ENCODE data around the gene PHF12.

Gene PHF12

DNA sequence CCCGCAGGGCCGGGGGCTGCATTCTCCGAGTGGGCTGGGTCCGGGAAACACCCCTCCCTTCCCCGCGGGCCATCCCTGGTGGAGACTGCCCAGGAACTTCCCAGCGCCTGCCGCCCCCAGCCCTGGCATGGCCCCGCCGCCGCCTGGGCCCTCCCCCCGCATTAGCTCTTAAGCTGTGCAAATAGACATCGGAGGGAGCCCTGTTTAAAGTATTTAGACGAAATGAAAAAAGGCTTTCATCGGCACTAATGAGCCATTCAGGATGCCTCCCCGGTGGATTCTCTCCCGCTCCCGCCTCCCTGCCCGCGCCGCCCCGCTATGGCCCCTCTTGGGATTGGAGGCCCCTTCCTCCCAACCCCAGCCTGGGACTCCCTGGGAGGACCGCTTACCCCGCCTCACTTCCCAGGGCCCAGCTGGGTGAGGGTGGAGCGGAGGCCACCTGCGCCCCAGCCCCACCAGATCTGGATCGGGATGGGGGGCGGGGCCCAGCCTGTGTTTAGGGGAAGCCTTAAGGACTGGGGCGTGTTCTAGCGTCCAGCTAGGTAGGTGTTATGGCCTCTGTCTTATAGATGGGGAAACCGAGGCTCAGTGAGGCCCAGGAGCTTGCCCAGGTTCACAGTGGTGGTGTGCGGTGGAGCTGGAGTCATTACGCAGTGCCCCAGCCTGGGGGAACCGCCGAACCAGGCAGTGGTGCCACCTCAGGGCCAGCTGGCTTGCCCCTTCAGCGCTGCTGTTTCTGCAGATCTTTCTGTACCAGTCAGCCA lies 34.8 kb upstream of the PHF12 start:
- no peak for TF ChIP-seq POLR2A (IDR thresholded peaks at IDR 0.05; ENCODE audit: low read depth, low read length)
- no peak for DNase-seq (ENCODE audit: insufficient read length, low spot score)
- FAIRE-seq = no peak

DNA sequence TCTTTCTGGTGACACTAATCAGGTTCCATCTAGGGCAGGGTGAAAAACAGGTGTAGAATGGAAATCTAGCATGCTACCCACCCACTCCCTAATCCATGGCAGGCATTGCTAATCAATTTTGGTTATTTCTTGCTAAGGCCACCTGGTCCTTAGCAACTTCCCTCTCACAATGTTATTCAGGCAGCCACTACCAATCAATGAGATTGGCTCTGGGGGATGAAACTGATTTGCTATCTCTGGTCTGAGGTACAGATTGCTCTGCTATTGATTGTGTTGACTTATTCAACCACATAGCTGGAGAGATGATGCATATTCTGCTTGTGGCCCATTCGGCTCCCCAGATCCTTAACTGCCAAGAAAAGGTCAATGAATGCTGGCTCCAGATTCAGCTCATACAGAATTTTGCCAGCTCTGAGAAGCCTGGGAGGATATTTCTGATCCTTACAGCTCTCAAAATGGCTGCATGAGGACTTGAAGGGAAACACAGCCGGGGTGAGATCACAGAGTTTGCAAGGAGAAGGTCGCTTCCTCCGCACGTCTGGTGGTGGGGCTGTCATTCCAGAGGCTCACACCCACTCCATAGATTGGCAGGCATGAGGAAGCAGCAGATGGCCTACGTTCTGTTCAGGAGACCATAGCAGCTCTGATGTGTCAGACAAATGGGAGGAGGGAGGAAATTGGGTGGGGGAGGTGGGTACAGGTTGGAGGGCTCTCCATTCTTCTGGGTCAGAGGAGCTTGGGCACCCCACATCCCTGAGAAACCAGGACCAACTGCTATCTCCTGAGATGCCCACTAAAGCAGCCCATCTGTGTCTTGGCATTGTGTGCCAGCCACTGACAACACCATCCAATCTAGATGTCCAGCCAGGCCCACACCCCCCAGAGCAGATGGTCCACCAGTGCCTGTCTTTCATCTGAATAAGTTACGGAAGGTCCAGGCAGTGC lies 32.2 kb upstream of the PHF12 start:
- no peak for FAIRE-seq
- no peak for TF ChIP-seq POLR2A (IDR thresholded peaks at IDR 0.05; ENCODE audit: low read depth, low read length)

DNA sequence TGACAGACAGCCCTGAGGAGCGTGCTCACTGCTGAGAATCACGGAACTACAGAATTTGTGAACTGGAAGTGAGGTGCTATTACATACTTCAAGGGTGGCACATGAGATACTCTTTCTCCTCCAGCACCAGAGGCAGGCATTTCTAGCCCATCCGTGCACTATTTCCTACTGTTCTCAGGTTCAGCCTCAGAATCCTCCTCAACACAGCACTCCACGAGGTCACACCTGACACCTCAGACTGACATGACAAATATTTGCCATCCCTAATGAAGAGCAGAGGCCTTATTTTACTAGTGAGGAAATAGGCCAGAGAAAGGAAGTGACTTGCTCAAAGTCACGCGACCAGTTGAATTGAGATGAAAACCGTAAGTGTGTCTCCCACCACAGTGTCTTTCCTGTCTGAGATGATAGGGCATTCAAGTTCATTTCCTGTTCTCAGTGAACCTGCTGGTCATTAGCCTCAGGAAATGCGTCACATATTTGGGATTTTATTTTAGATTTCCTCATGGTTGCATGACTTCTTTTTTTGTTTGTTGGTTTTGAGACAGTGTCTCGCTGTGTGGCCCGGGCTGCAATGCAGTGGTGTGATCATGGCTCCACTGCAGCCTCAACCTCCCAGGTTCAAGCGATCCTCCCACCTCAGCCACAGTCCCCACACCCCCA lies 30.9 kb upstream of the PHF12 start:
- FAIRE-seq (no peak), DNase-seq (ENCODE audit: insufficient read length, low spot score) (no peak)

More for the DNA sequence above, 32.2 kb upstream of the PHF12 start:
- no peak for DNase-seq (ENCODE audit: insufficient read length, low spot score)

DNA sequence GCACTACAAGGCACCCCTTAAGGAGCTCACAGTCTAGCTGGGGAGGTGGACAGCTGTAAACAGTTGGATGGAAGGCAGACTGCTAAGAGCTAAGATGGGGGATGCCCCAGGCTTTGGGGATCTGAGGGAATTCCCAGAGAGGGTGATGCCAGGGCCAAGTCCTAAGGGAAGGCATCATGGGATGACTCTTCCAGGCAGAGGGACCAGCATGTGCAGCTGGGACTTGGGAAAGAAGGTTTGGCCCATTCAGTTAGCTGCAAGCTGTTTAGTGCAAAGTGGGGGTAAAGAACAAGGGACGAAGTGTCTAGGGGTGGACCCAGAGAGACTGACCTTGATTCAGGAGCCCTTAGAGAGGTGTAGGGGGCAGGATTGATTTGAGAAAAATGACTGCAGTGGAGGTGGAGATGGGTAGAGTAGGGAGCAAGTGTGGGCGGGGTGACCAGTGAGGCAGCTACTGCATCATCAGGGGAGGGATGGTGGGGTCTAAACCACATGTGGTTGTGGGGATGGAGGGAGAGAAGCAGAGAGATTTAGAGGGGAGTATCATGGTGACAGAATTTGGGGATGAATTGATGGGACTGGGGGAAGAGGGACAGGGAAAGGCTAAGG lies 27.1 kb upstream of the PHF12 start:
- no peak for TF ChIP-seq POLR2A (IDR thresholded peaks at IDR 0.05; ENCODE audit: low read depth, low read length)
- DNase-seq (ENCODE audit: insufficient read length, low spot score) (no peak), FAIRE-seq (no peak)

More for the DNA sequence above, 30.9 kb upstream of the PHF12 start:
- TF ChIP-seq POLR2A (IDR thresholded peaks at IDR 0.05; ENCODE audit: low read depth, low read length) = no peak

DNA sequence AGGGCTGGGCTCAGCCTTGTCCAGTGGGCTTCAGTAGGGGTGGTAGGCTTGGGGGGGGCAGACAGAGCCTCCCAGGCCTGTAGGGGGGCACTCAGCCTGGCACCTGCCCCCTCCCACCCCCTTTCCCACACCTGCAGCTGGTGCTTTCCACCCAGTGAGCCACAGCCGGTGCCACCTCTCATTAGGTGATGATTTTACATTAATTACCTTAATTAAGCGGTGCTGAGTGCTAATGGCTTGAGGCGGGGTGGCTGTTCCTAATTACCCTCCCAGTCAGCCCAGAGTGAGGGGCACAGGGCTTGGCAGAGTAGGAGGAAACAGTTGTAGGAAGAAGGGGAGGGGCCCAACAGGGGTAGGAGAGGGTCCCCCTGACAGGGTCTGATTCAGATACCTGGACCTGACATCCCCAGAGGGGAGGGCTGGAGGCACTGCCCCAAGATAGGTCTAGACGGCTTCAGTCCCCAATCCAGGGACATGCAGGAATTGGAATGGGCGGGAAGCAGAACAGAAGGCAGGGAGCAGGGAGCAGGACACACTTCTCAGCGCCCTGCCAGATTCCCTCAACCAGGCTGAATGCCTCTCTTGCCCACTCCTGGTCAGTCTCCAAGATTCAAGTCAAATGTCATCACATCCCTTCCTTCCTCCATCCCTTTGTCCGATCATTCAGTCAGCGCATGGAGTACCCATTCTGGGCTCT lies 26.5 kb upstream of the PHF12 start:
- TF ChIP-seq POLR2A (IDR thresholded peaks at IDR 0.05; ENCODE audit: low read depth, low read length) = no peak
- DNase-seq (ENCODE audit: insufficient read length, low spot score) = no peak
- FAIRE-seq = no peak

DNA sequence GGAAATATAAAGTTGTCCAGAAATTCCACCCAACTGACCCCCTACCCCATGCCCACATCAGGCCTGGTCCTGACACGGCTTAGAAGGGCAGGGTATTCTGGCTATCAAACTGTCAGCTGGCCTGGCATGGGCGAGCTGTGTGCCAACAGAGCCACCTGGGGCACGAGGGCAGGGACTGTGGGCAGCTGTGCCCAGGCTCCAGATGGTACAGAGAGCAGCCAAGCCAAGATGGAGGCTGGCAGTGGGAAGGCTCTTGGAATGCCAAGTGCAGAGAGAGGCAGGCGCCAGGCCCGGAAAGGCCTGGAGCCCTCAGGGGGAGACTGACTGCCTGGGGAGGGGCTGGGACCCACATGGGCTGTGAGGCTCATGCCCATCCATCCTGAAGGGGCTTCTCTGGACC lies 24.3 kb upstream of the PHF12 start:
- DNase-seq (ENCODE audit: insufficient read length, low spot score) (no peak), FAIRE-seq (no peak)
- no peak for TF ChIP-seq POLR2A (IDR thresholded peaks at IDR 0.05; ENCODE audit: low read depth, low read length)

DNA sequence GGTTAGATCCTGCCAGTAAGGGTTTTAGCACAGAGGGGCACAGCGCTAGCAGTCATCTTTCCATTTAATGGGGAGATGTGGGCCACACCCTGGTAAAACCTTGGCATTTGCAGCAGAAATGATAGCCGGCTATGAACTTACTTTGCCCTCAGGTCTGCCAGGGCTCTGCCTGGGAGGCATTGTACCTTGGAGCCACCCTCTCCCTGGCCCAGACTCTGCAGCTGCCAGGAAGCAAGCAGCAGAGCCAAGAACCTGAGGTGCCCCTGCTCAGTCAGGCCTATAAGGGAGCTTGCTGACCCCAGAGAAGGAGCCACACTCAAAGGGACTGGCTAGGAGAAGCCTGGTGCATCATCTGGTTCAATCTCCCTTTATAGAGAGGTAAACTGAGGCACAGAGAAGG lies 23.7 kb upstream of the PHF12 start:
- DNase-seq (ENCODE audit: insufficient read length, low spot score) (no peak), FAIRE-seq (no peak)
- TF ChIP-seq POLR2A (IDR thresholded peaks at IDR 0.05; ENCODE audit: low read depth, low read length) = no peak

DNA sequence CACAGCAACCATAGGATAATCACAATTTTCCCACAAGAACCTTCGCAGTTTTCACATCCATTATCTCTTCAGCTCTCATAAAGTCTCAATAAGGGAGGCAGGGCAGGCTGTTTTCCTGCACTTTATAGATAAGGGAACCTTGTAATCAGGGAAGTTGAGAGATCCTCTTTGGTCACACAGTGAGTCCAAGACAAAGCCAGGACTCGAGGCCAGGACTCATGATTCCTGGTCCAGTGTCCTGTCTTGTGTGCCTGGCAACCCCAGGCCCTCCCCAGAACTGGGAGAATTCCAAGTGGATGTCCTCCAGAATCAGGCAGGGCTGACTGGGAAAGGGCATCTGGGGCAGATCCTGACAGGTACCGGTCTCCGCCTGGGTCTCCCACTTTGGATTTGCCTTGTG lies 23.1 kb upstream of the PHF12 start:
- FAIRE-seq = no peak
- no peak for DNase-seq (ENCODE audit: insufficient read length, low spot score)
- TF ChIP-seq POLR2A (IDR thresholded peaks at IDR 0.05; ENCODE audit: low read depth, low read length) = no peak

DNA sequence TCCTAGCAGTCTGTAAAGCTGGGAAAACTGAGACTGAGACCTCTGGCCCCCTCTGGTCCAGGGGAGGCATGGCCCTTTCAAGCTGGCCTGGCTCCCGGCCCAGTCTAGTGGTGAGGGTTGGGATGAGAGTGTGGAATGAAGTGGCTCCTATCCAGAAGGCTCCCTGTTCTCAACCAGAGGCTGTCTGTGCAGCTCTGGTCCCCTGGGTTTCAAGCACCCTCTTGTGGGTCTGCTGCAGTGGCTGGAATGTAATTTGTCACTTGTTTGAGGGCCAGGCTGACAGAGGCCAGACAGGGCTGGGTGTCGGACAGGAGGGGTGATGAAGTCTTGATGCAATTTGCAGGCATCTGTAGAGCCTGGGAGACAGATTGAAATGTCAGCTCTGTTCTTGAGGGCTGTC lies 22.1 kb upstream of the PHF12 start:
- no peak for DNase-seq (ENCODE audit: insufficient read length, low spot score)
- FAIRE-seq = no peak
- no peak for TF ChIP-seq POLR2A (IDR thresholded peaks at IDR 0.05; ENCODE audit: low read depth, low read length)

DNA sequence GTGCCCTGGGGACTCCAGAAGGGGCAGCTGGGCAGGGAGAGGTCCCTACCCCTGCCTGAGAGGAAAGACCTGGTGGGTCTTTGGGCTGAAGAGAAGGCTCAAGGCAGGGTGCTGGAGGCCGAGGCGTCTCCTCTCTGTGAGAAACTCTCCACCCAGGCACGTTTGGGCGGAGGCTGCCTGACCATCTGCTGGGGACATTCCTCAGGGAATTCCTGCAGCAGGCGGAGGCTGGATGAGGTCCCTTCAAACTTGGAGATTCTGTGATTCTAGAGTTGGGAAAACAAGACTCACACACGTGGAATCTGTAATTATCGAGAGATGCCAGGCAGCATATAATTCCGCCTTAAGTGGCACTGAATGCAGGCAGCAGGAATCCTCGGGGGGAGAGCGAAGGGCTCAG lies 21.1 kb upstream of the PHF12 start:
- FAIRE-seq (no peak), DNase-seq (ENCODE audit: insufficient read length, low spot score) (no peak)
- no peak for TF ChIP-seq POLR2A (IDR thresholded peaks at IDR 0.05; ENCODE audit: low read depth, low read length)

DNA sequence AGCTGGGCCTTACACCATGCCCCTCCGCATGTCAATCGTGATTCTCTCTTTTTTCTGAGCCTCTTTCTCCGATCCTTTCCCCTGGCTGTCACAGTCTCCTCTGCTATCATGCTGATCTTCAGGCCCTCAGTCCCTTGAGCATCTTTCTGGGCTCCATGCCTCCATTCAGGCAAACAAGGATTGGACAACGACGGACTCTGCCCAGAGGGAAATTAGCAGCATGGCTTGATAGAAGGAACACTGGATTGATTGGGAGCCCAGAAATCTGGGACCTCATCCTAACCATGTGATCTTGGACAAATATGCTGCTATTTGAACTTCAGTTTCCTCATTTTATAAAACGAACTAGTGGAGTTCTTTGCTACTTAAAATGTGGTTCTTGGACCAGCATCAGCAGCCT lies 19.6 kb upstream of the PHF12 start:
- DNase-seq (ENCODE audit: insufficient read length, low spot score) (no peak), FAIRE-seq (no peak)
- no peak for TF ChIP-seq POLR2A (IDR thresholded peaks at IDR 0.05; ENCODE audit: low read depth, low read length)

DNA sequence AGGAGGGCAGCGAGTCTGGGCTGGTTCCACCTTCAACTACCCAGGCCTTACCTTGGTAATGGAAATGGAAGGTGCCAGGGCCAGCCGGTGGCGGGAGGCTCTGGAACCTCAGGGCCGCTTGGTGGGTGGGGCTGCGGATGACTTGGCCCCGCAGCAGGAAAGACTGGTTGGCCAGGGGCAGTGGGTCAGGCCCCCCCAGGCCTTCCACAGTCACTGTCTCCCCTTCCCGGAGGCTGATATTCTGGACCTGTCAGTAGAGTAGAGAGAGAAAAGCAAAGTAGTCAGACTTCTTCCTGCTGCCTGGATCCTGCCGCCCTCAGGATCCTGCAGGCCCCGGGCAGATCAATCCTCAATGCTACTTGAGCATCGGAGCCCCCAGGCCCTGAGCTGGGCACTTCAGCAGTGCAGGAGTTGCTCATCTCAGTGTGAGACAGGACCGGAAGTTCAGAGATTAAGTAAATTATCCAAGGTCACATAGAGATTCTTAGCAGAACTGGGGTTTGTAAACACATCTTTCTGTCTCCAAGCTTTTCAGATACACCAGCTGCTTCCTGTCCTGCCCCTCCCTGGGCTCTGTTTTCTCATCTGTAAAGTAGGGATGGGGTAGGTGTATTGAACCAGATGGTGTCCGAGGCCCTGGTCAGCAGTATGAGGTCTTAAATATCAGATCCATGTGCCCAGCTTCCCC lies 18.5 kb upstream of the PHF12 start:
- no peak for TF ChIP-seq POLR2A (IDR thresholded peaks at IDR 0.05; ENCODE audit: low read depth, low read length)
- FAIRE-seq = no peak
- no peak for DNase-seq (ENCODE audit: insufficient read length, low spot score)

DNA sequence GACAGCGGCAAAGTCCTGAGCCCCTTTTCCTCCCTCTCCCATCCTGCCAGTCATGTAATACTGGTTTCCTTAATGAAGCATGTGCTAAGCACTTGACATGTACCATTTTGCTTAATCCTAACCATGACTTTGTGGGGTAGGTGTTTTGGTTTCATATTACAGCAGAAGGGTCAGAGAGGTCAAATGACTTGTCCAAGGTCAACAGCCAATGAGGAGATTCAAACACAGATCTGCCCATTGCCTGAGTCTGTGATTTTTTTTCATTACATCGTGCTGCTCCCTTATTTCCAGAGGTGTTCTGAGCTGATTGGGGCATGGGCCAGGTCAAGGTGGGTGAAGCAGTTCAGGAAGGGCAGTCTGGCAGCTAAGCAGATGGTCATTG lies 17.6 kb upstream of the PHF12 start:
- no peak for TF ChIP-seq POLR2A (IDR thresholded peaks at IDR 0.05; ENCODE audit: low read depth, low read length)
- DNase-seq (ENCODE audit: insufficient read length, low spot score) (no peak), FAIRE-seq (no peak)

Measured in H54 (cell line).